Hematopoietic multipotent progenitor cell treated with erythropoietin and hydrocortisone succinate and interleukin-3 and kit ligand, for 8 days (in vitro differentiated cells): ENCODE measurements around the gene PARD6G.
"Not testable (repeated sequence)": the region's sequence is repeated elsewhere in the genome, so short reads cannot be mapped to it uniquely, and the experiment has no call there.

ENCODE experiments used
- DNase-seq: peaks from one replicate; pipeline ENCODE4 v3.0.0-alpha.2; 2015

PARD6G gene

GRCh38 chr18:80241919-80242777 lies 5.2 kb downstream of the PARD6G start:
- DNase-seq: no peak

GRCh38 chr18:80239830-80240229 lies 7.5 kb downstream of the PARD6G start:
- no peak for DNase-seq

GRCh38 chr18:80238651-80239260 lies 8.6 kb downstream of the PARD6G start:
- DNase-seq: no peak

- DNase-seq: not testable (repeated sequence)
These were observed 9.8 kb downstream of the PARD6G start for GRCh38 chr18:80237519-80237918.

- DNase-seq: no peak
These were observed 12.9 kb downstream of the PARD6G start for GRCh38 chr18:80234398-80234797.

GRCh38 chr18:80233899-80234298 lies 13.4 kb downstream of the PARD6G start:
- no peak for DNase-seq

- DNase-seq: no peak
These were observed 14.0 kb downstream of the PARD6G start for GRCh38 chr18:80233201-80233835.

GRCh38 chr18:80232710-80233109 lies 14.6 kb downstream of the PARD6G start:
- DNase-seq: no peak

GRCh38 chr18:80232030-80232429 lies 15.3 kb downstream of the PARD6G start:
- DNase-seq: no peak

- no peak for DNase-seq
These were observed 15.7 kb downstream of the PARD6G start for GRCh38 chr18:80231616-80232015.

- no peak for DNase-seq
These were observed 16.2 kb downstream of the PARD6G start for GRCh38 chr18:80231151-80231550.

GRCh38 chr18:80229766-80230745 lies 17.3 kb downstream of the PARD6G start:
- DNase-seq: no peak

GRCh38 chr18:80229363-80229762 lies 18.0 kb downstream of the PARD6G start:
- DNase-seq: no peak

GRCh38 chr18:80228051-80228848 lies 19.1 kb downstream of the PARD6G start:
- no peak for DNase-seq

- DNase-seq: no peak
These were observed 19.8 kb downstream of the PARD6G start for GRCh38 chr18:80227472-80227871.

GRCh38 chr18:80225685-80226084 lies 21.6 kb downstream of the PARD6G start:
- DNase-seq: no peak

- DNase-seq: no peak
These were observed 23.6 kb downstream of the PARD6G start for GRCh38 chr18:80223581-80224148.

GRCh38 chr18:80219488-80219887 lies 27.8 kb downstream of the PARD6G start:
- not testable (repeated sequence) for DNase-seq

GRCh38 chr18:80218341-80219227 lies 28.7 kb downstream of the PARD6G start:
- DNase-seq: no peak

- no peak for DNase-seq
These were observed 34.1 kb downstream of the PARD6G start for GRCh38 chr18:80213182-80213581.
